Kidney (tissue), 14 donors: ENCODE results near the gene COQ6. TPM values are rescaled to one million over a fixed set of nuclear protein-coding genes. Genes with fewer than 3 reads are reported as not detected.
A peak's percentile ranks its signal among the peaks of the same experiment; 100 is the strongest.

Experiments used
- DNase-seq, 5 donors: peaks; one replicate each; pipeline ENCODE4 v3.0.0-alpha.2; 2013 to 2020
- FAIRE-seq: peaks from 2 replicates; lab custom pipeline; 2012; peaks lifted over from hg19 to GRCh38; lab: Jason Lieb, UNC
- H3K27ac ChIP-seq, 2 donors: one replicate each; pipeline ENCODE4 v1.7.0; 2013; ENCODE audit warnings: low read depth in 2 of 2, low read length in 2 of 2, inconsistent platforms in 1 of 2
- H3K27me3 ChIP-seq: one replicate; pipeline ENCODE4 v1.7.1; 2013; ENCODE audit warnings: low read length, inconsistent platforms; ENCODE audit not compliant: control insufficient read depth, insufficient read depth
- H3K36me3 ChIP-seq, 3 donors: one replicate each; pipeline versions ENCODE4 v1.7.0 to v1.7.1; 2013; ENCODE audit warnings: low read length in 3 of 3, control low read depth in 1 of 3, inconsistent platforms in 1 of 3; ENCODE audit not compliant: insufficient read depth in 3 of 3, control insufficient read depth in 2 of 3
- H3K4me1 ChIP-seq, 3 donors: one replicate each; pipeline versions ENCODE4 v1.7.0 to v1.7.1; 2013; ENCODE audit warnings: low read length in 3 of 3, inconsistent platforms in 1 of 3, low read depth in 1 of 3; ENCODE audit not compliant: control insufficient read depth in 2 of 3, insufficient read depth in 2 of 3
- H3K4me3 ChIP-seq, 3 donors: one replicate each; pipeline versions ENCODE4 v1.7.0 to v1.8.1; 2013; ENCODE audit warnings: low read length in 3 of 3, control low read depth in 1 of 3, inconsistent platforms in 1 of 3
- H3K9ac ChIP-seq, 3 donors: one replicate each; pipeline versions ENCODE4 v1.7.0 to v1.7.1; 2013; ENCODE audit warnings: low read length in 3 of 3, control low read depth in 1 of 3, inconsistent platforms in 1 of 3
- H3K9me3 ChIP-seq, 3 donors: one replicate each; pipeline versions ENCODE4 v1.7.0 to v1.7.1; 2013; ENCODE audit warnings: low read length in 3 of 3, control low read depth in 1 of 3, inconsistent platforms in 1 of 3; ENCODE audit not compliant: control insufficient read depth in 2 of 3, insufficient read depth in 1 of 3
- intact Hi-C: fragments of 100-400 bp; cut with DNase I; formaldehyde crosslinking; loops from one replicate; pipeline ENCODE4 v1.11.1; 2022
- polyA plus RNA-seq: library from polyadenylated mRNA; stranded (reverse); fragments of 350-450 nt; fragmentation: Illumina TruSeq; extraction: RNeasy Lipid Tissue Mini Kit (QIAGEN cat#74804); gene quantifications from one replicate; pipeline ENCODE4 v1.2.3, GENCODE V29; 2014; ENCODE audit warnings: low read depth, low replicate concordance; ENCODE audit not compliant: insufficient read depth
- total RNA-seq: library from RNA; stranded (reverse); fragmentation: NEBNext Ultra II Directional; extraction: Animal tissue kit (Norgen Biotek cat#: 25700); gene quantifications from one replicate; pipeline ENCODE4 v1.2.1, GENCODE V29; 2021
- TF ChIP-seq, protein P1 (sequence below): IDR thresholded peaks from 3 replicates; pipeline ENCODE4 v1.5.1; 2012; ENCODE audit warnings: mild to moderate bottlenecking, moderate library complexity, borderline replicate concordance; ENCODE audit not compliant: insufficient read depth; ENCODE audit errors: extremely low read depth
- donor health status: control.
- donor health status: control.
- donor health status: control.
- donor health status: control.
- donor health status: control.
- donor health status: DM: yes; HTN: yes; CAD: no.
- donor health status: Normal renal cell carcinoma (clear cell type).

The COQ6 gene
- total and polyA plus RNA-seq, 2 donors from 2014 or later, result 24.6 to 40.8 TPM

DNA sequence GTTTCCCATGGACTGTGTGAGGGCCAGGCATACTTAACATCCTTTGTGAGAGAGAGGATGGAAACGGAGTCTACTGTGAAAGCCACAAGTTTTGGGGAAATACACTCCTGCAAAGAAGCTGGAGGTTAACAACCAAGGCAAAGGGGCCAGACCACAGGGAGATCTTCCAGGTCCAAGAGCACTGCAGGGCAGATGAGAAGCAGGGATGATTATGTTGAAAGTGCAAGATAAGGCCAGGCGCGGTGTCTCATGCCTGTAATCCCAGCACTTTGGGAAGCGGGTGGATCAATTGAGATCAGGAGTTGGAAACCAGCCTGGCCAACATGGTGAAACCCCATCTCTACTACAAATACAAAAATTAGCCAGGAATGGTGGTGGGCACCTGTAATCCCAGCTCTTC is 15.1 kb downstream of the COQ6 start:
- intact Hi-C loops, result no loop called here
- Histone ChIP-seq H3K27me3 (no peaks in the 10 kb centered on the region), H3K4me3 (no peak overlapping the region), H3K36me3 (peaks cover 4 to 47% (median 37%) of the 10 kb centered on the region in 3 donors), H3K9me3 (no peaks in the 10 kb centered on the region), H3K9ac (no peak overlapping the region), H3K4me1 (peaks cover 0 to 3% (median 0%) of the 10 kb centered on the region in 3 donors), H3K27ac (no peak overlapping the region)
- no peak for FAIRE-seq
- DNase-seq, result no peak
- TF ChIP-seq, protein P1, sequence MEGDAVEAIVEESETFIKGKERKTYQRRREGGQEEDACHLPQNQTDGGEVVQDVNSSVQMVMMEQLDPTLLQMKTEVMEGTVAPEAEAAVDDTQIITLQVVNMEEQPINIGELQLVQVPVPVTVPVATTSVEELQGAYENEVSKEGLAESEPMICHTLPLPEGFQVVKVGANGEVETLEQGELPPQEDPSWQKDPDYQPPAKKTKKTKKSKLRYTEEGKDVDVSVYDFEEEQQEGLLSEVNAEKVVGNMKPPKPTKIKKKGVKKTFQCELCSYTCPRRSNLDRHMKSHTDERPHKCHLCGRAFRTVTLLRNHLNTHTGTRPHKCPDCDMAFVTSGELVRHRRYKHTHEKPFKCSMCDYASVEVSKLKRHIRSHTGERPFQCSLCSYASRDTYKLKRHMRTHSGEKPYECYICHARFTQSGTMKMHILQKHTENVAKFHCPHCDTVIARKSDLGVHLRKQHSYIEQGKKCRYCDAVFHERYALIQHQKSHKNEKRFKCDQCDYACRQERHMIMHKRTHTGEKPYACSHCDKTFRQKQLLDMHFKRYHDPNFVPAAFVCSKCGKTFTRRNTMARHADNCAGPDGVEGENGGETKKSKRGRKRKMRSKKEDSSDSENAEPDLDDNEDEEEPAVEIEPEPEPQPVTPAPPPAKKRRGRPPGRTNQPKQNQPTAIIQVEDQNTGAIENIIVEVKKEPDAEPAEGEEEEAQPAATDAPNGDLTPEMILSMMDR, result no peak

DNA sequence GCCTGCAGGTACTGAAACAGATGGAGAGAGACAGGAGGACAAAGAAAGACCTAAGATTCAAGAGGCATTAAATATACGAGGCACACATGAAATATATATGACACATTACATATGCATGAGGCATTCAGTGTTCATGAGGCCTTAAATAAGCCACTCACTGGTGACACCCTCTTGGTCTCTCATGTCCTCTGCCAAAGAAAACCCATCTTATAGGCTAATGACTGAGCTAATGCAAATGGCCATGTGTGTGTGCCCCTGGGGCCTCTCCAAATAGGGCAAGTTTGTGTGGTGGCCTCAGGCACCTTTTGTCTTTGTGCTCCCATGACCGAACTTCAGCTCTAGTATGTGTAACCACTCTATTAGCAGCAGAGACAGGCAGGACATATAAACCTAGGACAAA is 18.8 kb downstream of the COQ6 start:
- no peak overlapping the region for H3K4me3 ChIP-seq
- H3K9ac ChIP-seq, result no peak overlapping the region
- no peaks in the 10 kb centered on the region for H3K9me3 ChIP-seq
- peaks cover 0 to 48% (median 26%) of the 10 kb centered on the region in 3 donors for H3K36me3 ChIP-seq
- intact Hi-C loops, result no loop called here
- no peak for FAIRE-seq
- peaks cover 0 to 6% (median 5%) of the 10 kb centered on the region in 3 donors for H3K4me1 ChIP-seq
- TF ChIP-seq, protein P1, result no peak
- H3K27me3 ChIP-seq, result no peaks in the 10 kb centered on the region
- no peak overlapping the region for H3K27ac ChIP-seq
- no peak for DNase-seq

DNA sequence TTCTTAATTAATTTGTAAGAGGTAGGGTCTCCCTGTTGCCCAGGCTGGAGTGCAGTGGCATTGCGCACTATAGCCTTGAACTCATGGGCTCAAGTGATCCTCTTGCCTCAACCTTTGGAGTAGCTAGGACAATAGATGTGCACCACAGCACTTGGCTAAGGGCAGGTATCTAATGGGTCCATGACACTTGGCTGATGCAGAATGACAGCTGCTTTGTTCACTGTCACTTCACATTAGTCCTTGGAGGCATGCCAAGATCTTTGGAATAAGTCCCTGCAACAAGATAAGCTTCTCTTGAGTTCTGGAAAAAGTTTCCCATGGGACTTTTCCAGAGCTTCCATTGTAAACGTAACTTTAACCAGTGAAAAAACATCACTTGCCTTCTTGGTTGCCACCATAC is 23.4 kb downstream of the COQ6 start:
- Histone ChIP-seq H3K36me3 (peaks cover 0 to 43% (median 22%) of the 10 kb centered on the region in 3 donors), H3K9ac (no peak overlapping the region), H3K9me3 (no peaks in the 10 kb centered on the region), H3K4me3 (no peak overlapping the region), H3K27me3 (no peaks in the 10 kb centered on the region), H3K27ac (no peak overlapping the region), H3K4me1 (peaks cover 0 to 24% (median 2%) of the 10 kb centered on the region in 3 donors)
- intact Hi-C loops, result no loop called here
- DNase-seq (no peak), FAIRE-seq (no peak)
- TF ChIP-seq, protein P1, result no peak

DNA sequence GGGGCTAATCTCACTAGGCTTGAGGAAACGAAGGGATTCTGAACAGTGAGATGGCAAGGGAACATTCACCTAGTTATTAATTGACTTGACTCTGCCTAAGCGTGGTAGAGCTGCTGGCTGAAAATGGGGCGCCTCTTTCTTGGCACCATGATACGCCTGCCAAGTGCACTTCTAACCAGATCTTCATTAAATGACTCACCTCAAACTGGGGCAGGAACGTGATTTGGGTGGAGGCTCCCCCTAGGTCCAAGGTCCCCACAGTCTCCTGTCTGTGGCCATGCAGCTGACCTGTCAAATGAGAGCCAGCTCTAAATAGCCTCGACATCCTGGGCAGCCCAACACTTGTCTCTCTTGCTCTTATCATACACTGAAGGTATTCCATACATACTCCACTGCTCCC is 26.0 kb downstream of the COQ6 start:
- peaks cover 0 to 24% (median 2%) of the 10 kb centered on the region in 3 donors for H3K4me1 ChIP-seq
- intact Hi-C loops, result no loop called here
- H3K27ac ChIP-seq, result peak overlapping the region in 1 of 2 donors; percentile 25
- no peaks in the 10 kb centered on the region for H3K9me3 ChIP-seq
- TF ChIP-seq, protein P1, result no peak
- H3K9ac ChIP-seq, result no peak overlapping the region
- no peak overlapping the region for H3K4me3 ChIP-seq
- H3K27me3 ChIP-seq, result no peaks in the 10 kb centered on the region
- FAIRE-seq, result no peak
- H3K36me3 ChIP-seq, result peaks cover 0 to 33% (median 11%) of the 10 kb centered on the region in 3 donors
- no peak for DNase-seq
